Astrocyte (in vitro differentiated cells and primary cell): ENCODE data around the gene ARHGAP21.

Source experiments
- EZH2 ChIP-seq: IDR thresholded peaks from 2 replicates; pipeline ENCODE4 v1.6.1; 2012; ENCODE audit warnings: mild to moderate bottlenecking, low read length, inconsistent platforms; ENCODE audit not compliant: insufficient read depth
- TF ChIP-seq, protein P1 (sequence below): IDR thresholded peaks from 2 replicates; pipeline ENCODE4 v1.5.1; 2011; ENCODE audit warnings: low read depth, mild to moderate bottlenecking, inconsistent platforms, low read length, moderate library complexity; ENCODE audit not compliant: insufficient read depth

GRCh38 chr10:24716295-24716694, 7.4 kb downstream of the ARHGAP21 start:
- TF ChIP-seq, protein P1, sequence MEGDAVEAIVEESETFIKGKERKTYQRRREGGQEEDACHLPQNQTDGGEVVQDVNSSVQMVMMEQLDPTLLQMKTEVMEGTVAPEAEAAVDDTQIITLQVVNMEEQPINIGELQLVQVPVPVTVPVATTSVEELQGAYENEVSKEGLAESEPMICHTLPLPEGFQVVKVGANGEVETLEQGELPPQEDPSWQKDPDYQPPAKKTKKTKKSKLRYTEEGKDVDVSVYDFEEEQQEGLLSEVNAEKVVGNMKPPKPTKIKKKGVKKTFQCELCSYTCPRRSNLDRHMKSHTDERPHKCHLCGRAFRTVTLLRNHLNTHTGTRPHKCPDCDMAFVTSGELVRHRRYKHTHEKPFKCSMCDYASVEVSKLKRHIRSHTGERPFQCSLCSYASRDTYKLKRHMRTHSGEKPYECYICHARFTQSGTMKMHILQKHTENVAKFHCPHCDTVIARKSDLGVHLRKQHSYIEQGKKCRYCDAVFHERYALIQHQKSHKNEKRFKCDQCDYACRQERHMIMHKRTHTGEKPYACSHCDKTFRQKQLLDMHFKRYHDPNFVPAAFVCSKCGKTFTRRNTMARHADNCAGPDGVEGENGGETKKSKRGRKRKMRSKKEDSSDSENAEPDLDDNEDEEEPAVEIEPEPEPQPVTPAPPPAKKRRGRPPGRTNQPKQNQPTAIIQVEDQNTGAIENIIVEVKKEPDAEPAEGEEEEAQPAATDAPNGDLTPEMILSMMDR = no peak
- no peak for TF ChIP-seq EZH2
